Liver (tissue), 9 donors: ENCODE data around the gene SSC4D. TPM values are rescaled to one million over a fixed set of nuclear protein-coding genes. Genes with fewer than 3 reads are reported as not detected.

Experiments
- DNase-seq: peaks from one replicate; pipeline ENCODE4 v3.0.0-alpha.2; 2017; ENCODE audit warnings: low spot score
- H3K27ac ChIP-seq, 2 donors: one replicate each; pipeline ENCODE4 v1.7.0; 2013; ENCODE audit warnings: inconsistent platforms in 2 of 2, low read length in 2 of 2, control low read depth in 1 of 2, low read depth in 1 of 2, mild to moderate bottlenecking in 1 of 2
- H3K27me3 ChIP-seq, 4 donors: one replicate each; pipeline versions ENCODE4 v1.6.1 to v1.7.0; 2013; ENCODE audit warnings: low read length in 3 of 4, inconsistent platforms in 1 of 4, mild to moderate bottlenecking in 1 of 4, moderate library complexity in 1 of 4; ENCODE audit not compliant: control insufficient read depth in 4 of 4, insufficient read depth in 4 of 4
- H3K36me3 ChIP-seq, 4 donors: one replicate each; pipeline versions ENCODE4 v1.6.1 to v1.7.0; 2013; ENCODE audit warnings: low read length in 3 of 4, mild to moderate bottlenecking in 3 of 4, low read depth in 1 of 4, moderate library complexity in 1 of 4; ENCODE audit not compliant: control insufficient read depth in 4 of 4, insufficient read depth in 3 of 4
- H3K4me1 ChIP-seq, 4 donors: one replicate each; pipeline versions ENCODE4 v1.6.1 to v1.7.0; 2013; ENCODE audit warnings: low read length in 3 of 4, mild to moderate bottlenecking in 3 of 4, moderate library complexity in 1 of 4; ENCODE audit not compliant: control insufficient read depth in 4 of 4, insufficient read depth in 4 of 4
- H3K4me3 ChIP-seq, 3 donors: one replicate each; pipeline versions ENCODE4 v1.6.1 to v1.7.0; 2013; ENCODE audit warnings: low read length in 3 of 3, control low read depth in 1 of 3, low read depth in 1 of 3, mild to moderate bottlenecking in 1 of 3
- H3K9ac ChIP-seq, 2 donors: one replicate each; pipeline ENCODE4 v1.7.0; 2013; ENCODE audit warnings: low read length in 2 of 2, mild to moderate bottlenecking in 2 of 2, moderate library complexity in 2 of 2, control low read depth in 1 of 2, low read depth in 1 of 2
- H3K9me3 ChIP-seq, 4 donors: one replicate each; pipeline versions ENCODE4 v1.6.1 to v1.7.0; 2013; ENCODE audit warnings: low read length in 3 of 4; ENCODE audit not compliant: control insufficient read depth in 4 of 4
- EGR1 ChIP-seq, 2 donors: IDR thresholded peaks; 2 replicates each; pipeline ENCODE4 v1.6.1; 2016 to 2018; ENCODE audit warnings: antibody characterized with exemption in 2 of 2, low read depth in 2 of 2
- FOXA1 ChIP-seq: IDR thresholded peaks from 2 replicates; pipeline ENCODE4 v1.6.1; 2016; ENCODE audit warnings: antibody characterized with exemption
- FOXA2 ChIP-seq: IDR thresholded peaks from 2 replicates; pipeline ENCODE4 v1.6.1; 2016; ENCODE audit warnings: antibody characterized with exemption
- GABPA ChIP-seq, 2 donors: IDR thresholded peaks in 1 of 2; conservative IDR thresholded peaks in 1 of 2; 2 replicates each; pipeline ENCODE4 v1.6.1; 2016; ENCODE audit warnings: antibody characterized with exemption in 2 of 2, mild to moderate bottlenecking in 1 of 2, moderate library complexity in 1 of 2
- HNF4G ChIP-seq: IDR thresholded peaks from 2 replicates; pipeline ENCODE4 v1.6.1; 2016; ENCODE audit warnings: antibody characterized with exemption
- NR2F2 ChIP-seq: IDR thresholded peaks from 2 replicates; pipeline ENCODE4 v1.6.1; 2016; ENCODE audit warnings: antibody characterized with exemption
- RAD21 ChIP-seq, 2 donors: IDR thresholded peaks; 2 replicates each; pipeline ENCODE4 v1.6.1; 2016; ENCODE audit warnings: antibody characterized with exemption in 2 of 2, mild to moderate bottlenecking in 2 of 2
- REST ChIP-seq: IDR thresholded peaks from 2 replicates; pipeline ENCODE4 v1.6.1; 2016; ENCODE audit warnings: antibody characterized with exemption, mild to moderate bottlenecking
- RXRA ChIP-seq, 2 donors: IDR thresholded peaks; 2 replicates each; pipeline ENCODE4 v1.6.1; 2017 to 2018; ENCODE audit warnings: antibody characterized with exemption in 2 of 2, mild to moderate bottlenecking in 1 of 2
- SP1 ChIP-seq: IDR thresholded peaks from 2 replicates; pipeline ENCODE4 v1.6.1; 2018; ENCODE audit warnings: antibody characterized with exemption, mild to moderate bottlenecking
- TAF1 ChIP-seq: conservative IDR thresholded peaks from 2 replicates; pipeline ENCODE4 v1.6.1; 2016; ENCODE audit warnings: antibody characterized with exemption, mild to moderate bottlenecking
- ZBTB33 ChIP-seq: IDR thresholded peaks from 2 replicates; pipeline ENCODE4 v1.6.1; 2016; ENCODE audit warnings: antibody characterized with exemption
- WGBS: extraction: QIAGEN DNeasy Blood & Tissue Kit; methylation state at CpG from one replicate; pipeline ENCODE4 v1.1.7; 2013; 5-methylcytosine and 5-hydroxymethylcytosine counted together
- polyA plus RNA-seq, 2 donors: library from polyadenylated mRNA; stranded (reverse) in 1 of 2; unstranded in 1 of 2; fragments of 200-250 nt in 1 of 2; fragments of >200 nt in 1 of 2; fragmentation: Nextera tagmentation in 1 of 2; extraction: Ambion mirVana in 1 of 2; gene quantifications; one replicate each; pipeline versions ENCODE4 v1.2.1 to v1.2.3, GENCODE V29; 2013 to 2015
- total RNA-seq, 2 donors: library from RNA; depleted of rRNA; stranded (reverse); fragments of >200 nt; gene quantifications; one replicate each; pipeline ENCODE4 v1.2.3, GENCODE V29; 2014
- TF ChIP-seq, protein P1 (sequence below): IDR thresholded peaks from 2 replicates; pipeline ENCODE4 v1.6.1; 2016; ENCODE audit warnings: antibody characterized with exemption
- TF ChIP-seq, protein P2 (sequence below): fragments of 150-350 bp; IDR thresholded peaks from 2 replicates; pipeline ENCODE4 v1.5.1; 2017; ENCODE audit warnings: improper control_type of control experiment, low read depth, low read length; ENCODE audit not compliant: missing input control
- donor health status: healthy.
- donor health status: healthy.
- donor health status: healthy.
- donor health status: healthy.
- donor health status: healthy.

SSC4D gene
- total and polyA plus RNA-seq, 4 donors = 1.2 to 2.3 (median 1.5) TPM

- DNase-seq = no peak
- H3K9ac ChIP-seq = no peak overlapping the region
- no peaks in the 10 kb centered on the region for H3K27me3 ChIP-seq
- H3K4me1 ChIP-seq = peaks cover 3 to 22% (median 17%) of the 10 kb centered on the region in 4 donors
- H3K27ac ChIP-seq = no peak overlapping the region
- whole genome bisulfite sequencing = 88% methylated on average over 9 of the region's 9 CpGs
- H3K9me3 ChIP-seq = no peaks in the 10 kb centered on the region
- no peak overlapping the region for H3K4me3 ChIP-seq
- peaks cover 0 to 4% (median 3%) of the 10 kb centered on the region in 4 donors for H3K36me3 ChIP-seq
- TF ChIP-seq HNF4G (no peak), ZBTB33 (no peak), RAD21 (IDR thresholded peaks at IDR 0.05) (no peak), FOXA1 (no peak), SP1 (no peak), FOXA2 (no peak), GABPA (IDR thresholded peaks at IDR 0.05 in 1 of 2, conservative IDR thresholded peaks at IDR 0.05 in 1 of 2) (no peak), EGR1 (IDR thresholded peaks at IDR 0.05; ENCODE audit: low read depth in 2 of 2) (no peak), NR2F2 (no peak), RXRA (IDR thresholded peaks at IDR 0.05) (no peak), REST (no peak)
- TF ChIP-seq, protein P1, sequence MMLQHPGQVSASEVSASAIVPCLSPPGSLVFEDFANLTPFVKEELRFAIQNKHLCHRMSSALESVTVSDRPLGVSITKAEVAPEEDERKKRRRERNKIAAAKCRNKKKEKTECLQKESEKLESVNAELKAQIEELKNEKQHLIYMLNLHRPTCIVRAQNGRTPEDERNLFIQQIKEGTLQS = no peak
Measured at GRCh38 chr7:76354981-76355730, 54.3 kb downstream of the SSC4D start.

DNA sequence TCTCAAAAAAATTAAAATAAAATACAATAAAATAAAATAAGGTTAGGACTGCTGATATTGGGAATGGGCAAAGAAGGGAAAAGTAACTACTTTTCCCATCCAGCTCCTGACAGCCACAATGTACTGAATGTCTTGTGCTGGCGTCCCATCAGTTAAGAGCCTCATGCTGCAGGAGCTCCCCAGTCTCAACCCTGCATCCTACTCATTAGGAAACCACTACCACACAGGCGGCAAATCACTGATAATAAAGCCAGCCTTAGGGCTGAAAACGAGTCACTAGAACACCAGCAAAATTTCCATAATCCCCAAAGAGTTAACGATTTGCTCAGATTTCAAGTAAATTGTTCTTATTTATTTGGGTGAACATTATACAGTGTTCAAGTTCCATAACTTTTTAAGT lies 55.0 kb downstream of the SSC4D start:
- no peak for DNase-seq
- WGBS = 93% methylated on average over 4 of the region's 4 CpGs
- no peaks in the 10 kb centered on the region for H3K9me3 ChIP-seq
- H3K4me3 ChIP-seq = no peak overlapping the region
- H3K36me3 ChIP-seq = peaks cover 0 to 8% (median 5%) of the 10 kb centered on the region in 4 donors
- TF ChIP-seq TAF1 (no peak), FOXA1 (no peak), SP1 (no peak), NR2F2 (no peak)
- TF ChIP-seq, protein P2, sequence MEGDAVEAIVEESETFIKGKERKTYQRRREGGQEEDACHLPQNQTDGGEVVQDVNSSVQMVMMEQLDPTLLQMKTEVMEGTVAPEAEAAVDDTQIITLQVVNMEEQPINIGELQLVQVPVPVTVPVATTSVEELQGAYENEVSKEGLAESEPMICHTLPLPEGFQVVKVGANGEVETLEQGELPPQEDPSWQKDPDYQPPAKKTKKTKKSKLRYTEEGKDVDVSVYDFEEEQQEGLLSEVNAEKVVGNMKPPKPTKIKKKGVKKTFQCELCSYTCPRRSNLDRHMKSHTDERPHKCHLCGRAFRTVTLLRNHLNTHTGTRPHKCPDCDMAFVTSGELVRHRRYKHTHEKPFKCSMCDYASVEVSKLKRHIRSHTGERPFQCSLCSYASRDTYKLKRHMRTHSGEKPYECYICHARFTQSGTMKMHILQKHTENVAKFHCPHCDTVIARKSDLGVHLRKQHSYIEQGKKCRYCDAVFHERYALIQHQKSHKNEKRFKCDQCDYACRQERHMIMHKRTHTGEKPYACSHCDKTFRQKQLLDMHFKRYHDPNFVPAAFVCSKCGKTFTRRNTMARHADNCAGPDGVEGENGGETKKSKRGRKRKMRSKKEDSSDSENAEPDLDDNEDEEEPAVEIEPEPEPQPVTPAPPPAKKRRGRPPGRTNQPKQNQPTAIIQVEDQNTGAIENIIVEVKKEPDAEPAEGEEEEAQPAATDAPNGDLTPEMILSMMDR = no peak
- TF ChIP-seq, protein P1 = no peak
- no peak overlapping the region for H3K9ac ChIP-seq
- peaks cover 3 to 26% (median 20%) of the 10 kb centered on the region in 4 donors for H3K4me1 ChIP-seq
- no peak overlapping the region for H3K27ac ChIP-seq
- no peaks in the 10 kb centered on the region for H3K27me3 ChIP-seq
